ENCODE measurements around the gene CAMKMT. TPM values are rescaled to one million over a fixed set of nuclear protein-coding genes. Genes with fewer than 3 reads are reported as not detected.

CAMKMT gene
- total RNA-seq, 1 experiment from 2014 or later: 12.5 TPM

DNA sequence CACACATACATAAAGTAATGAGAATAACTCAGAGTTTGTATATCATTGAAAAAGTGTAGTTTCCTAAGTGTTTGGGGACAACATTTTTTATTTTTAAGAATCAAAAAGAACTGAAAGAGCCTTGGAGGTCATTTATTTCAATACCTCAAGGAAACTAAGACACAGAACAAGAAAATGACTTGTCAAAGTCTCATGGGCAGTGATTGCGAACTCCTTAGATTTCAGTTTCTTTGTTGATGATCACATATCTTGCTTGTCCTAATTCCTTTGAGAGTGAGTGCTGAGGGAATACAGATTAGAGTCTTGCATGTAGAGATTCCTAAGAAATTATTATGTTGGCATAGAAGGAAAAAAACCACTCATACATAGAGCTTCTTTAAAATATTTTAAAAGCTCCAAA, 243.8 kb downstream of the CAMKMT start:
- ChIA-PET CTCF (no interaction called here), POLR2A (ENCODE audit: low non-redundant PET) (no interaction called here)
- BruUV-seq (replicated peaks): no TSS peak
- TF ChIP-seq, protein P1, sequence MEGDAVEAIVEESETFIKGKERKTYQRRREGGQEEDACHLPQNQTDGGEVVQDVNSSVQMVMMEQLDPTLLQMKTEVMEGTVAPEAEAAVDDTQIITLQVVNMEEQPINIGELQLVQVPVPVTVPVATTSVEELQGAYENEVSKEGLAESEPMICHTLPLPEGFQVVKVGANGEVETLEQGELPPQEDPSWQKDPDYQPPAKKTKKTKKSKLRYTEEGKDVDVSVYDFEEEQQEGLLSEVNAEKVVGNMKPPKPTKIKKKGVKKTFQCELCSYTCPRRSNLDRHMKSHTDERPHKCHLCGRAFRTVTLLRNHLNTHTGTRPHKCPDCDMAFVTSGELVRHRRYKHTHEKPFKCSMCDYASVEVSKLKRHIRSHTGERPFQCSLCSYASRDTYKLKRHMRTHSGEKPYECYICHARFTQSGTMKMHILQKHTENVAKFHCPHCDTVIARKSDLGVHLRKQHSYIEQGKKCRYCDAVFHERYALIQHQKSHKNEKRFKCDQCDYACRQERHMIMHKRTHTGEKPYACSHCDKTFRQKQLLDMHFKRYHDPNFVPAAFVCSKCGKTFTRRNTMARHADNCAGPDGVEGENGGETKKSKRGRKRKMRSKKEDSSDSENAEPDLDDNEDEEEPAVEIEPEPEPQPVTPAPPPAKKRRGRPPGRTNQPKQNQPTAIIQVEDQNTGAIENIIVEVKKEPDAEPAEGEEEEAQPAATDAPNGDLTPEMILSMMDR (conservative IDR thresholded peaks at IDR 0.05; ENCODE audit: low read depth, low read length): no peak
- TF ChIP-seq EZH2 (IDR thresholded peaks at IDR 0.05; ENCODE audit: borderline replicate concordance, low read depth, low read length, poor library complexity, severe bottlenecking): no peak
- H3K27me3 ChIP-seq (replicated peaks; ENCODE audit: insufficient read depth, low read depth, low read length, poor library complexity): no peaks in the 10 kb centered on the region
- intact Hi-C loops (cut with micrococcal nuclease; ENCODE audit: unreplicated experiment): no loop called here
- no peak overlapping the region for H3K27ac ChIP-seq (ENCODE audit: low read depth, low read length, poor library complexity, severe bottlenecking)
- H3K4me3 ChIP-seq (ENCODE audit: low read depth, low read length, poor library complexity, severe bottlenecking): no peak overlapping the region
- no peaks in the 10 kb centered on the region for H3K36me3 ChIP-seq (ENCODE audit: insufficient read depth, low read length, poor library complexity, severe bottlenecking)
- no peak for DNase-seq (ENCODE audit: low spot score)
- no peaks in the 10 kb centered on the region for H3K4me1 ChIP-seq (ENCODE audit: insufficient read depth, low read length, poor library complexity, severe bottlenecking)
- H3K9me3 ChIP-seq (ENCODE audit: low read depth, low read length, poor library complexity, severe bottlenecking): no peaks in the 10 kb centered on the region

DNA sequence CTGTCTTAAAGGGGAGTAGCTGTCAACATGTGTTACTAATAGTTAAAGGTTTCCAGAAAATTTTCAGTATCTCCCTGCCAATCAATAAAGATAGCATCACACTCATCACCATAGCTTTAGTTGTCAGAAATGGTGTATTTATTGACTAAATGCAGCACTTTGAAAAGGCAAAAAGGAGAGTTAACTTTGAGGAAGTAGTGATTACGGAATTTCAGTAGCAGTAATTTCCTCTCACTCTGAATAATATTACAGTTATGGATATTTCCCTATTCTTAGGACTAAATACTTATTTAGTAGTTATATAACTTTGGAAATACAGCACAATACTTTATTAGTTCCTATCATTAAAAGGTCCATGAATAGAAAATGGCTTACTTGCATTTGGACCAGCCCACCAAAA, 250.5 kb downstream of the CAMKMT start:
- no peak overlapping the region for H3K27ac ChIP-seq (ENCODE audit: low read depth, low read length, poor library complexity, severe bottlenecking)
- no peak for TF ChIP-seq EZH2 (IDR thresholded peaks at IDR 0.05; ENCODE audit: borderline replicate concordance, low read depth, low read length, poor library complexity, severe bottlenecking)
- TF ChIP-seq, protein P1 (conservative IDR thresholded peaks at IDR 0.05; ENCODE audit: low read depth, low read length): no peak
- CTCF ChIA-PET: no interaction called here
- no peak for DNase-seq (ENCODE audit: low spot score)
- POLR2A ChIA-PET (ENCODE audit: low non-redundant PET): no interaction called here
- no peaks in the 10 kb centered on the region for H3K36me3 ChIP-seq (ENCODE audit: insufficient read depth, low read length, poor library complexity, severe bottlenecking)
- H3K4me1 ChIP-seq (ENCODE audit: insufficient read depth, low read length, poor library complexity, severe bottlenecking): no peaks in the 10 kb centered on the region
- H3K4me3 ChIP-seq (ENCODE audit: low read depth, low read length, poor library complexity, severe bottlenecking): no peak overlapping the region
- no peaks in the 10 kb centered on the region for H3K27me3 ChIP-seq (replicated peaks; ENCODE audit: insufficient read depth, low read depth, low read length, poor library complexity)
- BruUV-seq (replicated peaks): no TSS peak
- no peaks in the 10 kb centered on the region for H3K9me3 ChIP-seq (ENCODE audit: low read depth, low read length, poor library complexity, severe bottlenecking)
- intact Hi-C loops (cut with micrococcal nuclease; ENCODE audit: unreplicated experiment): no loop called here

DNA sequence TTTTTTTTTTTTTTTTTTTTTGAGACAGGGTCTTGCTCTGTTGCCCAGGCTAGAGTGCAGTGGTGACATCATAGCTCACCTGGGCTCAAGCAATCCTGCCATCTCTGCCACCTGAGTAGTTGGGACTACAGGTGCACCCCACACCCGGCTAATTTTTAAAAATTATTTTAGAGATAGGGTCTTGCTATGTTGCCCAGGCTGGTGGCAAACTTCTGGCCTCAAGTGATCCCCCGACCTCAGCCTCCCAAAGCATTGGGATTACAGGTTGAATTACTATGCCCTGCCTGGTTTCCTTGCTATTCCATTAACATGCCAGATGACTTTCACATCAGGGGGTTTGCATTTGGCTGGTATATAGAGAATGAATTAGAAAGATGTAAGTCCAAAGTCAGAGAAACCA, 253.2 kb downstream of the CAMKMT start:
- intact Hi-C loops (cut with micrococcal nuclease; ENCODE audit: unreplicated experiment): no loop called here
- H3K27me3 ChIP-seq (replicated peaks; ENCODE audit: insufficient read depth, low read depth, low read length, poor library complexity): no peaks in the 10 kb centered on the region
- TF ChIP-seq EZH2 (IDR thresholded peaks at IDR 0.05; ENCODE audit: borderline replicate concordance, low read depth, low read length, poor library complexity, severe bottlenecking): no peak
- no peaks in the 10 kb centered on the region for H3K9me3 ChIP-seq (ENCODE audit: low read depth, low read length, poor library complexity, severe bottlenecking)
- ChIA-PET POLR2A (ENCODE audit: low non-redundant PET) (no interaction called here), CTCF (no interaction called here)
- H3K27ac ChIP-seq (ENCODE audit: low read depth, low read length, poor library complexity, severe bottlenecking): no peak overlapping the region
- DNase-seq (ENCODE audit: low spot score): no peak
- H3K36me3 ChIP-seq (ENCODE audit: insufficient read depth, low read length, poor library complexity, severe bottlenecking): no peaks in the 10 kb centered on the region
- no TSS peak for BruUV-seq (replicated peaks)
- no peaks in the 10 kb centered on the region for H3K4me1 ChIP-seq (ENCODE audit: insufficient read depth, low read length, poor library complexity, severe bottlenecking)
- no peak overlapping the region for H3K4me3 ChIP-seq (ENCODE audit: low read depth, low read length, poor library complexity, severe bottlenecking)

DNA sequence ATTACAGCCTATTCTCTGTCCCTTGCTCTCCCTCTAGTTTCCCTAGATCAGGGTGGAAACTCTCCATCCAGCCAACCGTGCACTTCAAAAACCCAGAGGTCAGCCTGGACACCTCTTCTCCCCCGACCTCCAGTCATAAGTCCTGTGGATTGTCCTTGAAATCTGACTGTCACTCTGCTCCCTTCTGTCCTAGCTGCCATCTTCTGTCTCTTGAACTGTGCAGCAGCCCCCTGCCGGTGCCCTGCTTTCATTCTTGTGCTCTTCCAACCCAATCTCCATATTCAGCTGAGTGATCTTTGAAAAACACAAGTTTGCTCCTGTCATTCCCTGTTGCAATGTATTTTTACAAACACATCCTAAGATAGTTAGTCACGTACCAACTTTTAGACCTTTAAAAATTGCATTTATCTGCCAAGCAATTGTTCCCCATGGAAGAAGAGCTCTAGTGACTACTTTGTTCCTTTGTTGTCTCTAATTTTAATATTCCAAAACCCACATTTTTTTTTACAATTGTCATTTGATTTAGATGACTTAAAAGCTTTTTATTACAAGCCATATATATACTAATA, 254.3 kb downstream of the CAMKMT start:
- Histone ChIP-seq H3K4me1 (ENCODE audit: insufficient read depth, low read length, poor library complexity, severe bottlenecking) (no peaks in the 10 kb centered on the region), H3K9me3 (ENCODE audit: low read depth, low read length, poor library complexity, severe bottlenecking) (no peaks in the 10 kb centered on the region), H3K4me3 (ENCODE audit: low read depth, low read length, poor library complexity, severe bottlenecking) (no peak overlapping the region), H3K27me3 (replicated peaks; ENCODE audit: insufficient read depth, low read depth, low read length, poor library complexity) (no peaks in the 10 kb centered on the region), H3K27ac (ENCODE audit: low read depth, low read length, poor library complexity, severe bottlenecking) (no peak overlapping the region), H3K36me3 (ENCODE audit: insufficient read depth, low read length, poor library complexity, severe bottlenecking) (no peaks in the 10 kb centered on the region)
- POLR2A ChIA-PET (ENCODE audit: low non-redundant PET): no interaction called here
- CTCF ChIA-PET: no interaction called here
- DNase-seq (ENCODE audit: low spot score): no peak
- intact Hi-C loops (cut with micrococcal nuclease; ENCODE audit: unreplicated experiment): no loop called here
- TF ChIP-seq, protein P1 (conservative IDR thresholded peaks at IDR 0.05; ENCODE audit: low read depth, low read length): no peak
- TF ChIP-seq EZH2 (IDR thresholded peaks at IDR 0.05; ENCODE audit: borderline replicate concordance, low read depth, low read length, poor library complexity, severe bottlenecking): no peak
- BruUV-seq (replicated peaks): no TSS peak
